HG03575 (cell line): ENCODE data around the gene ZNF333.

Source experiments
- ATAC-seq: cut with Tn5 transposase; IDR thresholded peaks from one replicate; pipeline ENCODE4 v1.9.1; 2021; ENCODE audit not compliant: unreplicated experiment, insufficient number of reproducible peaks, low FRiP score; ENCODE audit errors: extremely low read depth

ZNF333 gene

GRCh38 chr19:14694641-14695266 is 4.9 kb downstream of the ZNF333 start:
- ATAC-seq = no peak

GRCh38 chr19:14695471-14695870 is 5.6 kb downstream of the ZNF333 start:
- ATAC-seq = no peak

- ATAC-seq = no peak
Measured at GRCh38 chr19:14699641-14700040, 9.8 kb downstream of the ZNF333 start.

GRCh38 chr19:14700711-14701375 is 11.0 kb downstream of the ZNF333 start:
- ATAC-seq = no peak

GRCh38 chr19:14703833-14704232 is 14.0 kb downstream of the ZNF333 start:
- ATAC-seq = no peak

GRCh38 chr19:14704450-14704849 is 14.6 kb downstream of the ZNF333 start:
- no peak for ATAC-seq

GRCh38 chr19:14715841-14716240 is 26.0 kb downstream of the ZNF333 start:
- no peak for ATAC-seq

- ATAC-seq = no peak
Measured at GRCh38 chr19:14718522-14719116, 28.8 kb downstream of the ZNF333 start.

GRCh38 chr19:14719162-14719561 is 29.3 kb downstream of the ZNF333 start:
- ATAC-seq = no peak

- no peak for ATAC-seq
Measured at GRCh38 chr19:14722127-14722526, 32.3 kb downstream of the ZNF333 start.

- ATAC-seq = no peak
Measured at GRCh38 chr19:14728595-14728994, 38.7 kb downstream of the ZNF333 start.

- no peak for ATAC-seq
Measured at GRCh38 chr19:14731200-14731599, 41.4 kb downstream of the ZNF333 start.

- no peak for ATAC-seq
Measured at GRCh38 chr19:14732510-14732909, 42.7 kb downstream of the ZNF333 start.

GRCh38 chr19:14733574-14733973 is 43.7 kb downstream of the ZNF333 start:
- no peak for ATAC-seq

- ATAC-seq = no peak
Measured at GRCh38 chr19:14735915-14736314, 46.1 kb downstream of the ZNF333 start.

GRCh38 chr19:14746886-14747285 is 57.0 kb downstream of the ZNF333 start:
- ATAC-seq = no peak

GRCh38 chr19:14748601-14749000 is 58.8 kb downstream of the ZNF333 start:
- ATAC-seq = no peak

- ATAC-seq = no peak
Measured at GRCh38 chr19:14758816-14759215, 69.0 kb downstream of the ZNF333 start.

- no peak for ATAC-seq
Measured at GRCh38 chr19:14761607-14762006, 71.8 kb downstream of the ZNF333 start.

- ATAC-seq = no peak
Measured at GRCh38 chr19:14762111-14762510, 72.3 kb downstream of the ZNF333 start.
